IMR-90 (cell line): ENCODE data around the gene KDSR. TPM values are rescaled to one million over a fixed set of nuclear protein-coding genes. Genes with fewer than 3 reads are reported as not detected.

Source experiments
- ATAC-seq: fragments of 200-7000 bp; cut with Tn5 transposase; 2 replicates; pipeline ENCODE4 v1.9.1; 2020; ENCODE audit warnings: low read depth, mild to moderate bottlenecking, moderate library complexity
- BruUV-seq: library from RNA; stranded (reverse); fragments of 400-500 nt; replicated peaks from 2 replicates; lab custom pipeline; 2021; lab: Mats Ljungman, UMichigan
- CTCF ChIA-PET: fragments of 300-600 bp; formaldehyde crosslinking; extraction: SDS; loops from one replicate; lab custom pipeline; 2021; ENCODE audit warnings: antibody characterized with exemption; lab: Yijun Ruan, JAX
- POLR2A ChIA-PET: fragments of 300-600 bp; sonication (Branson Sonifier 250); formaldehyde crosslinking; loops from one replicate; lab custom pipeline; 2022; ENCODE audit warnings: antibody characterized with exemption; ENCODE audit not compliant: unreplicated experiment; lab: Charles Lee
- DNase-seq: peaks from one replicate; pipeline ENCODE4 v3.0.0; 2013
- H2AFZ ChIP-seq: replicated peaks from 2 replicates; pipeline ENCODE3; 2013; ENCODE audit warnings: low read length, mild to moderate bottlenecking; ENCODE audit not compliant: poor library complexity
- H2AK5ac ChIP-seq: 2 replicates; pipeline ENCODE4 v1.6.1; 2013; ENCODE audit warnings: low read depth, low read length, inconsistent platforms
- H2AK9ac ChIP-seq: replicated peaks from 2 replicates; pipeline ENCODE3; 2013; ENCODE audit warnings: mild to moderate bottlenecking, low read depth, low read length, moderate library complexity; ENCODE audit not compliant: poor library complexity
- H2BK120ac ChIP-seq: 2 replicates; pipeline ENCODE4 v1.6.1; 2013; ENCODE audit warnings: low read depth, low read length, inconsistent platforms
- H2BK15ac ChIP-seq: 3 replicates; pipeline ENCODE4 v1.6.1; 2013; ENCODE audit warnings: low read depth, low read length, inconsistent platforms
- H2BK20ac ChIP-seq: 2 replicates; pipeline ENCODE4 v1.6.1; 2013; ENCODE audit warnings: low read depth, mild to moderate bottlenecking, inconsistent platforms, low read length, moderate library complexity
- H2BK5ac ChIP-seq: 2 replicates; pipeline ENCODE4 v1.6.1; 2013; ENCODE audit warnings: mild to moderate bottlenecking, low read depth, low read length, inconsistent platforms; ENCODE audit not compliant: poor library complexity, severe bottlenecking
- H3K14ac ChIP-seq: replicated peaks from 2 replicates; pipeline ENCODE4 v1.6.1; 2013; ENCODE audit warnings: low read depth, low read length, inconsistent platforms
- H3K18ac ChIP-seq: 2 replicates; pipeline ENCODE4 v1.6.1; 2013; ENCODE audit warnings: low read depth, low read length, control low read depth
- H3K23ac ChIP-seq: 2 replicates; pipeline ENCODE4 v1.6.1; 2013; ENCODE audit warnings: low read depth, low read length, inconsistent platforms
- H3K27ac ChIP-seq: 2 replicates; pipeline ENCODE4 v1.5.1; 2013; ENCODE audit warnings: mild to moderate bottlenecking, control low read depth, low read length; ENCODE audit not compliant: insufficient read depth
- H3K27me3 ChIP-seq: 2 replicates; pipeline ENCODE4 v1.6.1; 2013; ENCODE audit warnings: low read length; ENCODE audit not compliant: control insufficient read depth, insufficient read depth
- H3K36me3 ChIP-seq: 2 replicates; pipeline ENCODE4 v1.6.1; 2013; ENCODE audit warnings: low read length, mixed read lengths; ENCODE audit not compliant: control insufficient read depth, insufficient read depth
- H3K4ac ChIP-seq: 2 replicates; pipeline ENCODE4 v1.6.1; 2013; ENCODE audit warnings: low read depth, low read length, inconsistent platforms
- H3K4me1 ChIP-seq: 2 replicates; pipeline ENCODE4 v1.6.1; 2013; ENCODE audit warnings: low read length, mixed read lengths; ENCODE audit not compliant: control insufficient read depth, insufficient read depth
- H3K4me2 ChIP-seq: 2 replicates; pipeline ENCODE4 v1.6.1; 2013; ENCODE audit warnings: low read depth, mild to moderate bottlenecking, control low read depth, low read length, moderate library complexity
- H3K4me3 ChIP-seq: 2 replicates; pipeline ENCODE4 v1.5.1; 2013; ENCODE audit warnings: low read depth, mild to moderate bottlenecking, control low read depth, low read length, moderate library complexity; ENCODE audit not compliant: insufficient read depth
- H3K56ac ChIP-seq: 2 replicates; pipeline ENCODE4 v1.6.1; 2013; ENCODE audit warnings: low read length, inconsistent platforms; ENCODE audit not compliant: insufficient read depth; ENCODE audit errors: extremely low read depth
- H3K79me1 ChIP-seq, 2 experiments: 2 replicates each; pipeline ENCODE4 v1.6.1; 2013; ENCODE audit warnings: low read length in 2 of 2, inconsistent platforms in 1 of 2, low read depth in 1 of 2
- H3K9ac ChIP-seq: 2 replicates; pipeline ENCODE4 v1.6.1; 2013; ENCODE audit warnings: low read depth, low read length, control low read depth
- H3K9me1 ChIP-seq: 2 replicates; pipeline ENCODE4 v1.6.1; 2013; ENCODE audit warnings: low read length, inconsistent platforms; ENCODE audit not compliant: insufficient read depth
- H3K9me3 ChIP-seq: 2 replicates; pipeline ENCODE4 v1.6.1; 2013; ENCODE audit warnings: low read length; ENCODE audit not compliant: control insufficient read depth, insufficient read depth
- H4K20me1 ChIP-seq: 2 replicates; pipeline ENCODE4 v1.6.1; 2013; ENCODE audit warnings: low read length, inconsistent platforms; ENCODE audit not compliant: insufficient read depth
- H4K5ac ChIP-seq: 2 replicates; pipeline ENCODE4 v1.6.1; 2013; ENCODE audit warnings: mild to moderate bottlenecking, low read depth, low read length, control low read depth
- H4K8ac ChIP-seq, 2 experiments: 2 replicates each; pipeline ENCODE4 v1.6.1; 2013; ENCODE audit warnings: low read depth in 2 of 2, low read length in 2 of 2, control low read depth in 1 of 2, inconsistent platforms in 1 of 2
- H4K91ac ChIP-seq: 2 replicates; pipeline ENCODE4 v1.6.1; 2013; ENCODE audit warnings: low read depth, low read length, inconsistent platforms; ENCODE audit not compliant: insufficient read depth
- BHLHE40 ChIP-seq: fragments of 150-350 bp; IDR thresholded peaks from 2 replicates; pipeline ENCODE4 v1.6.1; 2016; ENCODE audit warnings: mild to moderate bottlenecking, low read depth, low read length
- CEBPB ChIP-seq: IDR thresholded peaks from 2 replicates; pipeline ENCODE4 v1.6.1; 2012; ENCODE audit warnings: low read depth, low read length, improper control_type of control experiment
- CHD1 ChIP-seq: IDR thresholded peaks from 2 replicates; pipeline ENCODE4 v1.6.1; 2012; ENCODE audit warnings: low read depth, low read length, improper control_type of control experiment
- FOS ChIP-seq: fragments of 150-350 bp; IDR thresholded peaks from 2 replicates; pipeline ENCODE4 v1.6.1; 2016; ENCODE audit warnings: low read depth, low read length
- MAZ ChIP-seq: IDR thresholded peaks from 2 replicates; pipeline ENCODE4 v1.6.1; 2012; ENCODE audit warnings: low read depth, mild to moderate bottlenecking, low read length, improper control_type of control experiment, moderate library complexity, borderline replicate concordance
- MXI1 ChIP-seq: IDR thresholded peaks from 2 replicates; pipeline ENCODE4 v1.6.1; 2012; ENCODE audit warnings: low read depth, mild to moderate bottlenecking, low read length, moderate library complexity, borderline replicate concordance
- NFE2L2 ChIP-seq: fragments of 150-350 bp; IDR thresholded peaks from 2 replicates; pipeline ENCODE4 v1.6.1; 2016; ENCODE audit warnings: low read depth, mild to moderate bottlenecking, low read length
- POLR2A ChIP-seq: IDR thresholded peaks from 2 replicates; pipeline ENCODE4 v1.6.1; 2012; ENCODE audit warnings: mild to moderate bottlenecking, low read depth, low read length
- RCOR1 ChIP-seq: IDR thresholded peaks from 2 replicates; pipeline ENCODE4 v1.6.1; 2012; ENCODE audit warnings: mild to moderate bottlenecking, low read length, improper control_type of control experiment; ENCODE audit not compliant: insufficient replicate concordance
- RFX5 ChIP-seq: IDR thresholded peaks from 2 replicates; pipeline ENCODE4 v1.8.0; 2012; ENCODE audit warnings: low read depth, mild to moderate bottlenecking, low read length, moderate library complexity
- SMC3 ChIP-seq: fragments of 150-350 bp; IDR thresholded peaks from 2 replicates; pipeline ENCODE4 v1.6.1; 2016; ENCODE audit warnings: low read depth, mild to moderate bottlenecking, antibody characterized with exemption, low read length, moderate library complexity
- WGBS, 2 experiments: methylation state at CpG; one replicate each; pipeline versions ENCODE4 v1.1.5 to v1.1.7; 2013; ENCODE audit warnings: missing lambda C conversion rate in 2 of 2; ENCODE audit not compliant: insufficient read length in 1 of 2; ENCODE audit errors: extremely low coverage in 2 of 2; 5-methylcytosine and 5-hydroxymethylcytosine counted together
- dilution Hi-C: fragments of 300-500 bp; cut with HindIII; formaldehyde crosslinking; loops from one replicate; pipeline ENCODE4 v1.14.3; 2018; ENCODE audit warnings: low sequenced_read_pairs; ENCODE audit not compliant: unreplicated experiment
- in situ Hi-C: fragments of 300-500 bp; cut with MboI; formaldehyde crosslinking; loops from 3 replicates; pipeline ENCODE4 v1.14.3; 2019; ENCODE audit warnings: low sequenced_read_pairs, inconsistent platforms, mixed read lengths
- intact Hi-C: fragments of 100-400 bp; cut with micrococcal nuclease; formaldehyde crosslinking; loops from 2 replicates; pipeline ENCODE4 v1.10.0; 2022
- polyA plus RNA-seq, 3 experiments: library from polyadenylated mRNA; depleted of rRNA; stranded (reverse); fragments of >200 nt; gene quantifications; 2 replicates each; pipeline ENCODE4 v1.2.3, GENCODE V29; 2012; ENCODE audit warnings: low replicate concordance in 1 of 3
- total RNA-seq: library from RNA; depleted of rRNA; stranded (reverse); fragments of >200 nt; gene quantifications from 2 replicates; pipeline ENCODE4 v1.2.3, GENCODE V29; 2012
- TF ChIP-seq, protein P1 (sequence below): conservative IDR thresholded peaks from 2 replicates; pipeline ENCODE4 v1.5.1; 2012; ENCODE audit warnings: mild to moderate bottlenecking, low read depth, low read length, improper control_type of control experiment
- TF ChIP-seq, protein P2 (sequence below): fragments of 150-350 bp; IDR thresholded peaks from 2 replicates; pipeline ENCODE4 v1.6.1; 2016; ENCODE audit warnings: low read depth, mild to moderate bottlenecking, low read length, moderate library complexity, borderline replicate concordance
- TF ChIP-seq, protein P3 (sequence below): fragments of 150-350 bp; IDR thresholded peaks from 2 replicates; pipeline ENCODE4 v1.6.1; 2017; ENCODE audit warnings: mild to moderate bottlenecking, antibody characterized with exemption, low read length, low read depth

KDSR gene
- total and polyA plus RNA-seq, 2 of the 4 experiments (the other 2 are of a cell fraction) = 21.5 to 21.9 TPM

DNA sequence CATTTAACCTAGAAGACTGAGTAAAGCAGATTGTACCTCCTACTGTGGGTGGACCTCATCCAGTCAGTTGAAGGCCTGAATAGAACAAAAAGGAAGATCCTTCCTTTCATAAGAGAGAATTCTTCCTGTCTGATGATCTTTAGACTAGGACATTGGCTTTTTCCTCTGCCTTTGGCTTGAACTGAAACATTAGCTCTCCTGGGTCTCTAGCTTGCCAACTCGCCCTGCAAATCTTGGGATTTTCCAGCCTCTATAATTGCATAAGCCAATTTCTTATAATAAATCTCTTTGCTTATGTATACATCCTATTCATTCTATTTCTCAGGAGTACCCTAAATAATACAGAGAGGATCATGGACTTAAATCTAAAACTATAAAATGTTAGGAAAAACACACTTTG, 6.2 kb upstream of the KDSR start:
- no peak overlapping the region for H3K27ac ChIP-seq
- intact Hi-C loops = no loop called here
- no peaks in the 10 kb centered on the region for H3K27me3 ChIP-seq
- TF ChIP-seq RCOR1 (no peak), CEBPB (no peak), NFE2L2 (no peak), FOS (no peak), MXI1 (no peak), RFX5 (no peak), BHLHE40 (no peak), CHD1 (no peak), MAZ (no peak), SMC3 (no peak), POLR2A (no peak)
- TF ChIP-seq, protein P1, sequence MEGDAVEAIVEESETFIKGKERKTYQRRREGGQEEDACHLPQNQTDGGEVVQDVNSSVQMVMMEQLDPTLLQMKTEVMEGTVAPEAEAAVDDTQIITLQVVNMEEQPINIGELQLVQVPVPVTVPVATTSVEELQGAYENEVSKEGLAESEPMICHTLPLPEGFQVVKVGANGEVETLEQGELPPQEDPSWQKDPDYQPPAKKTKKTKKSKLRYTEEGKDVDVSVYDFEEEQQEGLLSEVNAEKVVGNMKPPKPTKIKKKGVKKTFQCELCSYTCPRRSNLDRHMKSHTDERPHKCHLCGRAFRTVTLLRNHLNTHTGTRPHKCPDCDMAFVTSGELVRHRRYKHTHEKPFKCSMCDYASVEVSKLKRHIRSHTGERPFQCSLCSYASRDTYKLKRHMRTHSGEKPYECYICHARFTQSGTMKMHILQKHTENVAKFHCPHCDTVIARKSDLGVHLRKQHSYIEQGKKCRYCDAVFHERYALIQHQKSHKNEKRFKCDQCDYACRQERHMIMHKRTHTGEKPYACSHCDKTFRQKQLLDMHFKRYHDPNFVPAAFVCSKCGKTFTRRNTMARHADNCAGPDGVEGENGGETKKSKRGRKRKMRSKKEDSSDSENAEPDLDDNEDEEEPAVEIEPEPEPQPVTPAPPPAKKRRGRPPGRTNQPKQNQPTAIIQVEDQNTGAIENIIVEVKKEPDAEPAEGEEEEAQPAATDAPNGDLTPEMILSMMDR = no peak
- TF ChIP-seq, protein P2, sequence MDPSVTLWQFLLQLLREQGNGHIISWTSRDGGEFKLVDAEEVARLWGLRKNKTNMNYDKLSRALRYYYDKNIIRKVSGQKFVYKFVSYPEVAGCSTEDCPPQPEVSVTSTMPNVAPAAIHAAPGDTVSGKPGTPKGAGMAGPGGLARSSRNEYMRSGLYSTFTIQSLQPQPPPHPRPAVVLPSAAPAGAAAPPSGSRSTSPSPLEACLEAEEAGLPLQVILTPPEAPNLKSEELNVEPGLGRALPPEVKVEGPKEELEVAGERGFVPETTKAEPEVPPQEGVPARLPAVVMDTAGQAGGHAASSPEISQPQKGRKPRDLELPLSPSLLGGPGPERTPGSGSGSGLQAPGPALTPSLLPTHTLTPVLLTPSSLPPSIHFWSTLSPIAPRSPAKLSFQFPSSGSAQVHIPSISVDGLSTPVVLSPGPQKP = no peak
- TF ChIP-seq, protein P3, sequence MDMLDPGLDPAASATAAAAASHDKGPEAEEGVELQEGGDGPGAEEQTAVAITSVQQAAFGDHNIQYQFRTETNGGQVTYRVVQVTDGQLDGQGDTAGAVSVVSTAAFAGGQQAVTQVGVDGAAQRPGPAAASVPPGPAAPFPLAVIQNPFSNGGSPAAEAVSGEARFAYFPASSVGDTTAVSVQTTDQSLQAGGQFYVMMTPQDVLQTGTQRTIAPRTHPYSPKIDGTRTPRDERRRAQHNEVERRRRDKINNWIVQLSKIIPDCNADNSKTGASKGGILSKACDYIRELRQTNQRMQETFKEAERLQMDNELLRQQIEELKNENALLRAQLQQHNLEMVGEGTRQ = no peak
- H3K9me3 ChIP-seq = peaks cover 4% of the 10 kb centered on the region; the same call in 1 of the 2 replicates
- no peaks in the 10 kb centered on the region for H4K20me1 ChIP-seq
- no peak overlapping the region for H2BK5ac ChIP-seq
- no peak overlapping the region for H3K18ac ChIP-seq
- no peak overlapping the region for H4K8ac ChIP-seq
- H3K4me1 ChIP-seq = no peaks in the 10 kb centered on the region
- H2BK20ac ChIP-seq = no peak overlapping the region
- no peak for ATAC-seq
- no peak overlapping the region for H4K91ac ChIP-seq
- no peak overlapping the region for H2BK120ac ChIP-seq
- no peak overlapping the region for H2AK5ac ChIP-seq
- no peak overlapping the region for H3K4ac ChIP-seq
- BruUV-seq = no TSS peak
- no peak overlapping the region for H3K4me2 ChIP-seq
- H3K79me1 ChIP-seq = peaks cover 0 to 5% of the 10 kb centered on the region in 2 experiments; a peak in 1 of 4 replicates
- no peak overlapping the region for H2BK15ac ChIP-seq
- ChIA-PET CTCF (no interaction called here), POLR2A (no interaction called here)
- no peaks in the 10 kb centered on the region for H3K36me3 ChIP-seq
- no peak overlapping the region for H3K14ac ChIP-seq
- no peak overlapping the region for H3K9ac ChIP-seq
- no peak overlapping the region for H3K4me3 ChIP-seq
- no CpG with 5 or more reads among the region's 1 CpG for WGBS, 2 experiments
- no peak overlapping the region for H3K23ac ChIP-seq
- H2AFZ ChIP-seq = no peak overlapping the region
- no peak for DNase-seq
- dilution Hi-C loops = no loop called here
- H4K5ac ChIP-seq = no peak overlapping the region
- no peak overlapping the region for H2AK9ac ChIP-seq
- H3K9me1 ChIP-seq = no peaks in the 10 kb centered on the region
- in situ Hi-C loops = no loop called here
- H3K56ac ChIP-seq = no peak overlapping the region
